Islet precursor cell (in vitro differentiated cells): Measurements from ENCODE around the gene NRCAM.
A peak's percentile ranks its signal among the peaks of the same experiment; 100 is the strongest.
"Not testable (repeated sequence)": the region's sequence is repeated elsewhere in the genome, so short reads cannot be mapped to it uniquely, and the experiment has no call there.

Experiments
- DNase-seq: peaks from one replicate; pipeline ENCODE4 v3.0.0-alpha.2; 2018

NRCAM gene

DNA sequence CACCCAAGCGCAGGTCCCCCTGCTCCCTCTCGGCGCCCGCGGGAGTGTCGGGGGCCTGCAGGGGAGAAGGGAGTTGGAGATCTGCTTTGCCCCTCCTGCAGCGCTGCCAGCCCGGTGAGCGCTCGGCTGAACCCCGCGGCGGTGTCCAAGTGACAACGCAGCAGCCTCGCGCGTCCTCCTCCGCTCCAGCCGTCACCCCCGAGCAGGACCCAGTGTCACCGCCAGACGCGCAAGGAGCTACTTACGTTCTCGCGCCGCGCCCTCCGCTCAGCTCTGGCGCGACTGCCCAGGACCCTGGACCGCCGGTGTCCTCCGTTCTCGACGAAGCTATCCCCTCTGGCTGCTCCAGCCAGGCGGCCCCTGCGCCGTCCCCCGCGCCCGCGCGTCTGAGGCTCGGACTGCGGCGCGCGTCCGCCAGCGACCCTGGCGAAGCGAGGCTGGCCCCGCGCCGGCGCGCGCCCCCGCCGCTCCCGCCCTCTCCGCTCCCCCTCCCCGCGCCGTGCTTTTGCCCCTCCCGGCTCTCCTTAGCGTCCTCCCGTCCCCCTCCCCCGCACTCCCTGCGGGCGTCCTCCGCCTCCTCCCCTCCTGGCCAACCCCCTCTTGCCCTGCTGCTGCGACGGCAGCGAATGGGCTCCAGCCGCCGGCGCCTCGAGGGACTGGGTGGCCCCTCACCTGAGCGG lies at the start of gene NRCAM:
Gene NRCAM (minus strand): TSS at position 439 of the 680 bp plus-strand sequence. CDS start 216,372 bp downstream, outside the sequence.
- DNase-seq = peak; percentile 91

GRCh38 chr7:108504576-108504975 lies 48.3 kb upstream of the NRCAM start:
- not testable (repeated sequence) for DNase-seq

- no peak for DNase-seq
Measured at GRCh38 chr7:108503112-108504026, 47.1 kb upstream of the NRCAM start.

- no peak for DNase-seq
Measured at GRCh38 chr7:108499566-108499965, 43.3 kb upstream of the NRCAM start.

- DNase-seq = no peak
Measured at GRCh38 chr7:108498481-108498880, 42.2 kb upstream of the NRCAM start.

- DNase-seq = peak; percentile 57
Measured at GRCh38 chr7:108497082-108497725, 41.0 kb upstream of the NRCAM start.

DNA sequence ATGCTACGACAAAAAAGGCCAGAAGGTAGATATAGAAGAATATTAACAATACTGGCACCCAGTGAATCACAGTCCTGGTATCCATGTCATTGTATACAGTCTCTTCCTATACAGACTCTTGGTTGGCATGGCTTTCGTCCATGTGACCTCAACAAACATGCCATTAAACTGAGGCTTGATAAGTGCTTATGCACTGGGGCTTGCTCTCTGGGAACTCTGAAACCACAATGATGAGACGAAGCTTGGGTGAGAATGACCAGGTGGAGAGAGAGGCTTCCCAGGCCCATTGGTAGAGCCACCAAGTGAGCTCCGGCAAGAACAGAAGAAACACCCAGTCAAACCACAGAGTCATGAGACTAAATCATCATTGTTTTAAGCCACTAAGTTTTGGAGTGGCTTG lies 36.5 kb upstream of the NRCAM start:
- DNase-seq = peak; percentile 71

GRCh38 chr7:108488768-108489538 lies 32.7 kb upstream of the NRCAM start:
- no peak for DNase-seq

GRCh38 chr7:108487646-108488045 lies 31.4 kb upstream of the NRCAM start:
- DNase-seq = no peak

DNA sequence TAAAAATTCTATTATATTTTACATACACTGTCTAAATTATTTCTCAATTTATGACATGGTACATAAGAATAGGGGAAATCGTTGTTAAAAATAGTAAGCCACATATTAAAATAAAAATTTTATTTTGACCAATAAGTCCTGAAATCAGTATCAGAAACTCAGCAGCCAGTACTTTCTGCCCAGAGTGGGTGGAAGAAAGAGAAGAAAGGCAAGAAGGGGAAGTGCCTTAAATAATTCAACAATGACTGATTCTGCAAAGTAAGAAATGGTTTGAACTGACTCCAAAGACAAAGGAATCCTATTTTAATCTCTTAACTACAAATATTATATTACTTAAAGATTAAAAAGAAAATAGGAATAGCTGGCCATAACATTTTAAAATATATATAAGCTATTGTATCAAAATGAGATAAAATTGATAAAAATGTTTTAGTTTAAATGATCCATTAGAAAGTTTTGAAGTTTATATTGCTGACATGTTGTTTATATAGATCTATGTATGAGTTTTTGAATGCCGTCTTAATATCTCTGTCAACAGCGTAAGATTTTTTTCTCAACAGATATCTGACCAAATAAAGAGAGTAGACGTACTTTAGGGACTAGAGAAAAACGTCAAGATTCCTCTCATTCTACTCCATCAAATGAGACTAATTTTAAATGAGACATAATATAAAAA lies 30.2 kb upstream of the NRCAM start:
- no peak for DNase-seq

DNA sequence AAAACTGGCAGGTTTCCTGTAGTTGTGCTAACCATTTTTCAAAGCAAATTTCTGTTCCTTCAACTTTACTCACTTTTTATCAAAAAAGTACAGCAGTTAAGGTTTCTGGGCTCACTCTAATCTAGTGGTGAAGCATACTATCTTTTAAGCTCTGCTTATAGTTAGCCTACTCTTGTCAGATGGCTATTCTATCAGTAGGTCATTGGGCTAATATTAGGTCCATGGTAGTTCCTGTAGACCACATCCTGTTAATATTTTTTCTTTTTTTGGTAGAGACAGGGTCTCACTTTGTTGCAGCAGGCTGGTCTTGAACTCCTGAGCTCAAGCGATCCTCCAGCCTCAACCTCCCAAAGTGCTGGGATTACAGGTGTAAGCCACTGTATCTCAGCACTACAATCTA lies 27.9 kb upstream of the NRCAM start:
- no peak for DNase-seq

DNA sequence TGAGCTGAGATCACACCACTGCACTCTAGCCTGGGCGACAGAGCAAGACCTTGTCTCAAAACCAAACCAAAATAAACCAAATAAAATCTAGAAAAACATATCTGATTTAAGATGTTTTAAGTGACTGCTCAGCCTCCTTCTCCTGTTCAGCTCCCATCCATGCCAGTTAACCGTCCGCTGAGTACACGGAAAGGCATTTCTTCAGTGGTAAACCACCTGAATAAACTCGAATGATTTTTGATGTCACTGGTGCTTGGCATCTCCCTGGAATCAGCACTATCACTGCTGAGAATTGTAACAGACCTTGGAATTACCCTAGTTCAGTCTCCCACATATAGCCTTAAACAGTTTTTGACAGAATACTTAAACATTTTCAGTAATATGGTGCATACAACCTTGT lies 24.1 kb upstream of the NRCAM start:
- DNase-seq = no peak

- no peak for DNase-seq
Measured at GRCh38 chr7:108479751-108480150, 23.5 kb upstream of the NRCAM start.

GRCh38 chr7:108479118-108479517 lies 22.9 kb upstream of the NRCAM start:
- no peak for DNase-seq

DNA sequence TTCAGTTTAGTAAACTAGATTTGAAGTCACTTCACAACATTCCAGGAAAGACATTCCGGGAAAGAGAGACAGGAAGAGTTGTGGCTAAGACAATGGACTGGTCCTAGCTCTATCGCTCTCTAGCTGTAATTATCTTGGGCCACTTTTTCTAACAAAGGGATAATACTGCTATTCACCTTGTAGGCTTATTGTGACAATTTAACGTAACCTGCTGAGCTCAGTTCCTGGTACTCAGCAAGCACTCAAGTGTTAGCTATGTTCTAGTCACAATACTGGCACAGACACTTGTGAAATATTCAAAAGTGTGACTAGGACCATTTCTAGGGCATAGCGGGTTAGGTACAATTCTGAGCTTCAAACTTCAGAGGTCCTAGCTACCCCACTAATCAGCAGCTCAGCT lies 12.0 kb upstream of the NRCAM start:
- no peak for DNase-seq

GRCh38 chr7:108467391-108467790 lies 11.2 kb upstream of the NRCAM start:
- no peak for DNase-seq

GRCh38 chr7:108466322-108466721 lies 10.1 kb upstream of the NRCAM start:
- not testable (repeated sequence) for DNase-seq

DNA sequence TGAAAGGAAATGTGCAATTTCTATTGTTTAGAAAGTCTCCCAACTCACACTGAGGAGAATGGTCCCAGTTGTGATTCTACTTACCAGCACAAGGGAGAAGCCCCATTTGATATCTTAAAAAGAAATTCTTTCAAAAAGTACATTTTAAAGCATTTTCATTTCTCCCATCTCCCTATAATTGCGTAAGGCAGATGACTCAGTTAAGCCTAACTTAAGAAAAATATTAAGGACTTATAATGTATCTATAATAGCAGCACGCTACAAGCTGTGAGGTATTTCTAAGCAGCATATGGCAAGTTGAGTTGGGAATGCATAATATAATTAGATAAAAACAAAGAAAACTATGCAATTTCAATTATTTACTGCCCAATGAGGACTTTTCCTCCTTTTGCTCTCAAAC lies 8.5 kb upstream of the NRCAM start:
- DNase-seq = no peak

DNA sequence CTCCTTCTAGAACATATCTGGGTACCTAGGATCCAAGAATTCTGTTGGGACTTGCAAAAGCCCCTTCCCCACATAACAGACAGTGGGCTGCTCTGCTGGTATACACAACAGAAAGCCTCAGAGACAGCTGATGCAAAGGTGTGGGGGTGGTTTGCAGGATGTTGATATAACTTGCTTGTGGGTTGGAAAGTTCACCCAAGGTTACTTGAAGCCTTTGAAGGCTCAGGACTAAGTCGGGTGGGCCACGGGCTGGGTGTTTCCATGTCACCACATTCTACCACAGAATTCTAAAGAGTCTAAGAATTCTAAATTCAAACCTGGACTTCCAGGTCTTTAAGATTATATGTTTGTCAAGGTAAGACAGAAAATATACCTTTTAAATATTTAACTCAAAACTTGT lies 7.4 kb upstream of the NRCAM start:
- DNase-seq = no peak

GRCh38 chr7:108461840-108462239 lies 5.6 kb upstream of the NRCAM start:
- no peak for DNase-seq

- no peak for DNase-seq
Measured at GRCh38 chr7:108460964-108461363, 4.7 kb upstream of the NRCAM start.

DNA sequence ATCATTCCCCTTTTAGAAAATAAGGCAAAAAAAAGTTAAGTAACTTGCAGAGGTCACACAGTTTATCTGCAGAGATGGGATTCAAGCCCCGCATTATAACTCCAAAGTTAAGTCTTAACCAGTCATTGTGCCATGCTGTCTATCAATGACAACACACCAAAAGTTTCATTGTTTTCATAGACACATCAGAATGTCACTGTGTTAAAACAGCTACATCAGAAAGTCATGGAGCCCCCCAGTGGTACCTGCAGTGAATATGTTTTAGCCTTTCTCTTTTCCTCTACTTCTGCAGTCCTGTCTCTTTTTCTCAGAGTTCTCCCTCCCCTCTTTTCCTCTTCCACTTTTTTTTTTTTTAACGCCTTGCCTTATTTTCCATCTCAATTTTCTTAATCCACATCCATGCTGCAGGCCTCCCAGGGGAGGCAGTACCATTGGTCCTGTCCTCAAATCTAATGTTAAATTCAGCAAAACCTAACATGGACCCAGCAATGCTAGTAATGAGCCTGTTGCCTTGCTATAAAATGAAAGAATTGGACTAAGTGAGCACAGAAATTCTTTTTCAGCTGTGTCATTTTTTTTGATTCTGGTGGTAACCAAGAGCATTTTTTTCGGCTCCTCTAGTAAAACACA lies 3.8 kb upstream of the NRCAM start:
- DNase-seq = no peak
